GM18519 (cell line): Measurements from ENCODE around the gene VTI1A.
"Not testable (repeated sequence)": the region's sequence is repeated elsewhere in the genome, so short reads cannot be mapped to it uniquely, and the experiment has no call there.

Experiments used
- ATAC-seq: cut with Tn5 transposase; IDR thresholded peaks from one replicate; pipeline ENCODE4 v1.9.1; 2021; ENCODE audit warnings: mild to moderate bottlenecking, moderate library complexity; ENCODE audit not compliant: unreplicated experiment, low FRiP score

Gene VTI1A

DNA sequence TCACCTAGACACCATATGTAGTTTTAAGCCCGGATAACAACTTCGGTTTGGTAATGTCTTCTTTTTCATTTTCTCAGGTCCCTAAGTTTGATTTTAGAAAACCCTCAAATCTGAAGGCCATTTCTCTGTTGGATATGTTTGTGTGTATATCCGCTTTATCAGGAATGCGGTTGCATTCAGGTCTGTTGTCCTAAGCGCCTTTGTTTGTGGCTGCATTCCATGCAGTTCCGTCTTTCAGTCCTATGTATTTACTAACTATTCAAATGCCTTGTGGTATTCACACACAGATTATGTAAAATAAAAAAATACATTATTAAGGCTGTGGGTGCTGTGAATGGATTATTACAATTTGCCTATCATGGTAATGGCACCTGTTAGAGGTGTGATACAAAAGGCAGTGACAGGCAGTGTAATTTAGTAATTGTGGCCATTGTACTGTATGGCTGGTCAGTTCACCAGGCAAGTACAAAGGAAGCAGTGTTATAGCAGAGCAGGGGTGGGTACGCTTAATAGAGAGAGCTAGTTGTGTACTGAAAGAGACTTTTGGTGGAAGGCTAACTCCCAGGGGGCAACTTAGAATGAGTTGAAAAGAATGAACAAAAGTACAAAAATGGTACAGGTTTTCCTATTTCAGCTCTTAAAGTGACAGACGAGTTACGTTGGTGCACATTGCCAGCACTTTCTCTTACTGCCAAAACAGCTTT, 136.4 kb downstream of the VTI1A start:
- no peak for ATAC-seq

GRCh38 chr10:112584276-112584675, 137.3 kb downstream of the VTI1A start:
- ATAC-seq = no peak

GRCh38 chr10:112585126-112585525, 138.1 kb downstream of the VTI1A start:
- no peak for ATAC-seq

DNA sequence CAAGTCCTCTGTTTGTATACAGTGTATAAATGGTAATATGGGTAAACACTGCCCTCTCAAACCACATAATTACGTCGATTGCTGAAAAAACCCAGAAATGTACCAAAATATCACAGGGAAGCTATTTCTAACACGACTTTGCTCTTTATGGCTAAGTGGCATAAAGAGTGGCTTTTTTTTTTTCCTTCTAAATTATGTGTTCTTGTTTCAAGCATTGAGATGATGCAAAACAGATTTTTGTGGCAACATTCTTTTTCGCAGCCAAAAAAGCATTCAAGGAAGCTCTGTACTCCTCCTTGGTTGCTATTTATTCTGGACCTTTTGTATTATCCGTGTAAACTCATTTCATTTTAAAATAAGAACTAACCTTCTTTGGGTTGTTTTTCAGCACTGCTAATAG, 138.9 kb downstream of the VTI1A start:
- no peak for ATAC-seq

DNA sequence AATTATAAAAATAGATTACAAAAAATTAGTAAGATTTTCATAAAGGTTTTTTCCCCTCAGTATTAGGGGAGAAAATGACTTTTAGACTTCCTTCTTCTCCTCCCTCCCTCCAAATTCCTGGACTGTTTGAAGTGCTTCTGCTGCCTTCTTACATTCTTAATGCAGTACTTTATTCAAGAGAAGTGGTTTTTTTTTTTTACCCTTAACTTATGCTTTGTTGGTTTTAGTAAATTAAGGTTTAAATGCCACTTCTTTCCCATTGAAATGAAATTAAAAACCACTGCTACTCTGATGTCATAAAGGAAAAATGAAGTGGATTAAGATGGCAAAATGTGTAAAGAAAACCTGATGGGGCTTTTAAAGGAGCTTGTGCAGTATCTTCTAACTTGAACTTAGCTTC, 140.7 kb downstream of the VTI1A start:
- ATAC-seq = no peak

GRCh38 chr10:112588225-112588990, 141.4 kb downstream of the VTI1A start:
- ATAC-seq = no peak

DNA sequence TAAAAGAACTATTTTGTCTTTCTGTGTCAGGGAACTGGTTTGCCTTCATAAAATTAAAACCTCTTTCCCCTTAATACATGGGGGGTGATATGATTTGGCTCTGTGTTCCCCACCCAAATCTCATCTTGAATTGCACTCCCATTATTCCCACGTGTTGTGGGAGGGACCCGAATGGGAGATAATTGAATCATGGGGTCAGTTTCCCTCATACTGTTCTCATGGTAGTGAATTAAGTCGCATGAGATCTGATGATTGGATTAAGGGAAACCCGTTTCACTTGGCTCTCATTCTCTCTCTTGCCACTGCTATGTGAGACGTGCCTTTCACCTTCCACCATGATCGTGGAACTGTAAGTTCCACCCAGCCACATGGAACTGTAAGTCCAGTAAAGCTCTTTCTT, 142.1 kb downstream of the VTI1A start:
- no peak for ATAC-seq

DNA sequence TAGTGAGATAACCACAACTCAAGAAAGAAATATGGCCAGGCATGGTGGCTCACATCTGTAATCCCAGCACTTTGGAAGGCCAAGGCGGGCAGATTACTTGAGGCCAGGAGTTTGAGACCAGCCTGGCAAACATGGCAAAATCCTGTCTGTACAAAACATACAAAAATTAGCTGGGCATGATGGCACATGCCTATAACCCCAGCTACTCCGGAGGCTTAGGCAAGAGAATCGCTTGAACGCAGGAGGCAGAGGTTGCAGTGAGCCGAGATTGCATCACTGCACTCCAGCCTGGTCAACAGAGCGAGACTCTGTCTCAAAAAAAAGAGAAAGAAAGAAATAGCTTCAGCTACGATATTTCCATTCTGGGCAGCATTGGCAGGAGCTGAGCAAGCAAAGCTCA, 143.8 kb downstream of the VTI1A start:
- ATAC-seq = not testable (repeated sequence)

DNA sequence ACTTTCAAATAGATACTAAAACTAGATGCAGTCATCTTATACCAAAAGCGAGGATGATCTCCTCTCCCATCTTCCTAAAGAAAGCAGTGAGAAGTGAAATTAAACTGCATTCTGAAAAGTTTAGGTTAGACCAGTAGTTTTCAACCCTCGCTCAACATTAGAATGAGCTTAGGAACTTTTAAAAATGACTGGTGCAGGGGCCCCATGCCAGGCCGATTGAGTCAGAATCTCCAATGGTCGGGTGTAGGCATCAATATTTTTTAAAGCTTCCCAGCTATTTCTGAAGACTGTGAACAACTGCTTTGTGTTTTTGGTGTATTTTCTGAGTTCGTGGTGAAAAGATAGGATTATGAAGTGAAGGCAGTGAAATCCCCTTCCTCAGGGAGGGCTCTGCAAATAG, 146.0 kb downstream of the VTI1A start:
- ATAC-seq = no peak

DNA sequence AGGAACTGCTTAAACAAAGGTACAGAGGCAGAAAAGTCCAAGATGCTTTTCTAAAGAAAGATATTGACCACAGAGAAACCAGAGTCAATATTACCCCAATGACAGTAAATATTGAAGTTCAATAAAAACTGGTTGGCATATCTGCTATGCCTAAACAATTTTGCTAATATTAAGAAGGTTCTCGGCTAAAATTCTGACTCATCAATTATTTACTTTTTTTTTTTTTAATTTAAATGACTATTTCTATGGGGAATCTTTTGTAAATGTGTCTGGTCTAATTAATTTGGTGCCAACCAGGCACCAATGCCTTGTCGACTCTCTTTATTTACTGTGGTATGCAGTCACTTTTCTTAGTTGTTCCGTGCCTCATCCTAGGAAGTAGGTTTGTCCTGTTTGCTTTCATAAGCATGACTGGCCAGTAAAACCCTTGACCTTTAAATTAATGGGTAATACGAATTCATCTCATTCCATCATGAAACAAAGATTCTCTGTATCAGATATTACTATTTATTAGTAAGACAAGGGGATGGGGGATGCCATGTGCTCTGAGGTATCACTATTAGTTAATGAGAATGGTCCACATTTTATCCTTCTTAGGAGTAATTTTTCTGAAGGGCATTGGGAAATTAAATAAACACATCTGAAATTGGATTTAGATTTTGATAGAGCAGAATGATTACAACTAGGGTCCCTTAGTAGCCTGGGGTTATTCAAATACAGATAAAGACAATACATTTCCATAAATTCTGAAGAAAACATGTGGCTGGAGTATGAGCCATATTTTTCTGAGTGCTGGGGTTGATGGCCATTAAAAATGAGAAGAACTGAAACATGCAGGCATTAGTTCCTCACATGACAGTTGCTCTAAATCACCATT, 154.4 kb downstream of the VTI1A start:
- no peak for ATAC-seq

- no peak for ATAC-seq
Observed at GRCh38 chr10:112603062-112603461, 156.0 kb downstream of the VTI1A start.

DNA sequence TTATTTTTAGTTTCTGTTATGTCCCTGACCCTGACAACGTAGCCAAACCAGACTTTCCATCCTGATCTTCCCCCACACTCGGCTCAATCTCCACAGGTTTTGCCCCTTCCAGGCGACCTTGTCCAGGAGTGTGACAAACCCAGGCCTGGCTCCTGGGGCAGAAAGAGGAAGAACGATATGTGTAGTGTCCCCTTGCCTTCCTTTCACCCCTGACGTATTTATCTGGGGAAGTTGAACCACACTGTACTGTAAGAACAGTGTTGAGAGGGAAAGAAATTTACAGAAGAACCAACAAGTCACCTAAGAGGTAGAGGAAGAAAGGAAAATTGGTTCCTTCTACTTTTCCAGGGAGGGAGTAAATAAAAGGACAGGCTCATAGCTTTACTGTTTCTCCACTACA, 158.0 kb downstream of the VTI1A start:
- ATAC-seq = no peak

DNA sequence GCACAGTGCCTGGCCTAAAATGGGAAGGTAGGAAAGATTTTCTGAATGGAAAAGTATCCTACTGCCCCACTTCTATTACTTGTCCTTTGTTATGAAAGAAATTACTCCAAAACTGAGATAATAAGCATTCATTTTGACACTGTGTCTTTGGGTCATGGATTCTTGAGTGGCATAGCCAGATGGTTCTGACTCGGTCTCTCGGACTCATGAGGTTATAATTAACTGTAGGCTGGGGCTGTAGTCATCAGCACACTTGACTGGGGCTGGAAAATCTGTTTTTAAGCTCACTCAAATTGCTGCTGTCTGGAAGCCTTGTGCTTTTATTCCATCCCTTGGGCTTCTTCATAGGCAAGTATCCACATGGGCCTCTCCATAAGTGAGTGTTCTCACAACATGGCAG, 160.5 kb downstream of the VTI1A start:
- ATAC-seq = no peak

DNA sequence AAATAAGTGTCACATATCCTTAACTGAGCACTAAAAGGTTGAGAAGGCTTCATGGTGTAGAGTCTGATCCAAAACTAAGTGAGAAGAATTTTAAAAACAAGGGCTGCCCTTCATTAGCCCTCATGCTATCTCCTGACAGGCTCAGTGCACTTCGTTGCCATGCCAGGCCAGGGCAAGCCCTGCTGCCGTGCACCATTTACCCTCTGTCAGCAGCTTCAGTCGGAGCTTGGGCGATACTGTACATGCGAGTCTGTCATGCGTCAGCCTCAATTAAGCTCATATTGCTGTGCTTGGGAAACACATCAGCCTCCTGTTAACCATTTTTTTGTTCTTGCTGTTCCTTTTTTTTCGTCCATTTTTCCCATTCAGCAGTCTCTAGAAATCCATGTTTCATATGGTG, 166.6 kb downstream of the VTI1A start:
- no peak for ATAC-seq

- no peak for ATAC-seq
Observed at GRCh38 chr10:112614072-112614471, 167.1 kb downstream of the VTI1A start.

DNA sequence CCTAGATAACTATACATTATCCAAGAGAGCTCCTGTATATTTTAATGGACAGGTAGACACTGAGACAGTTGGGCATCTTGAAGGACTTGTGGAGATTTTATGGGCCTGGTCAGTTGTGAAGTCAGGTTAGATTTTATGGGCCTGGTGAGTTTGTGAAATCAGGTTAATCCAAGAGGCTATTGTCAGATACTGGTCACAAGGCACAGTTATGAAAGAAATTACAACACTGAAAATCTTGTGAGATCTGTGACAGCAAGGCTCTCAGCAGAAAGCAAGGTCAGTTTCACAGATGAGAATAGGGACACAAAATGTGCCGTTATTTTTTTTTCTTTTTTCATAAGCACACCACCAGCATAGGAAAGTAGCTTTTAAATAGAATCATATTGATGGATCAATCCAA, 167.6 kb downstream of the VTI1A start:
- no peak for ATAC-seq

DNA sequence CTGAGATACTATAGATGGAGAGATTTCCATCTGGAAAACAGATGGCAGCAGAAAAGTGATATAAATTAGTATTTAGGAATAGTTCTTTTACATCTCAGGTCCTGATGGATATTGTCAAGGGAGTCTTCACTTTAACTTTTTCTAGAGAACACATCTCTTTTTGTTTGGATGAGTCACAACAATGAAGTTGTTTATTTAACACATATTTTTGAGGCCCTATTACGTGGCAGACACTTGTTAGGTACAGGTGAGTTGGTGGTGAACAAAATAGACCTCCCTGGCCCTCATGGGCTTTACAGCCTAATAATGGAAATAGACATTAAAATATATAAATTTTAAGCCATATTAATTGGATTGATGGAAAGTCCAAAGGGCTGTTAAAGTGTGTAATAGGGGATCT, 168.3 kb downstream of the VTI1A start:
- ATAC-seq = no peak

DNA sequence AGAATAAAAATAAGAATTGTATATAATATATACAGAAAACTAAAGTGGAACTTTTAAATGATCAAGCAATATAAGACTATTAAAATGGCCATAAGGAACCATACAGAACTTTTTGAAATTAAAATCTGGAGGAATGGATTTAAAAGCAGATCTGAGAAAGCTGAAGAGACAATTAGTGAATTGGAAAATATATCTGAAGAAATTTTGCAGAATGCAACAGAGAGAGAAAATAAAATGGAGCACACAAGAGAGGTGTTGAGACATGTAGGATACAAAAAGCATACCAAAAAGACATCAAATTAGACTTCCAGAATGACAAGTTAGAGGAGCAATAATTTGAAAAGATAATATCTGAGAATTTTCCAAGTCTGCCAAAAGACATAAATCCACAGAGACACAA, 169.6 kb downstream of the VTI1A start:
- no peak for ATAC-seq

DNA sequence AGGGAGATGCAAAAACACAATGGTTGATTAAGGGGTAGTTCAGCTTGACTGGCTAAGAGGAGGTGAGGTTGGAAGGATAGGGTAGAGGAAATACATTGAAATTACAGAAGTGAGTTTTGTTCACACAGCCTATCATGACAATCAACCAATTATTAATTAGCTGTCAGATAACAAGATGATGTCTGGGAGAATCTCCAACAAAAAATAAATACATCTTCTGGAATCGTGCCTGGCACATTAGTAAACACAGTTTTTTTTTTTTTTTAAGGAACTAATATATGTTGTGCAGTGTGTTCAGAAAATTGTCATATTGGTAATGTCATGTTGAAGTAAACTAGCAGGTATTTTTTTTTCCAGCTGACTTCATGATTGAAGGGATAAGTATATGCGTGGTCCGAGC, 171.8 kb downstream of the VTI1A start:
- no peak for ATAC-seq

DNA sequence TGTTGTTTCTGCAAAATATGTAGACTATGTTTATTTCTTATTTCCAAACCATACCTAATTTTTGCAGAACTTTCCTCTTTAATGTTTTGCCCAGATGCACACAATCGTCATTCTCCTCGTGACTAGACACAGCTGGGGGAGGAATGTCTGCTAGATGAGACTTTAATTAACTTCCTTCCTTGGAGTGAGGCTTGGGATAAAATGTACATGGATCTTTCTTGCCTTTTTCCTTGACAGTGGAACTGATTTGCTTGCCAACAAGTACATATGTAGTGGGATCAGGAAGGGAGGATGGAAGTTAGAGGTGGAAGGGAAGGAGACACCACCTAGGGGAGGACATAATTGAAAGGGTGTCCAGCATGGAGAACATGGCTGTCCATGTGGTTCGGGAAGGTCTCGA, 172.5 kb downstream of the VTI1A start:
- no peak for ATAC-seq

- ATAC-seq = no peak
Observed at GRCh38 chr10:112622786-112623185, 175.8 kb downstream of the VTI1A start.
